Activated T-cell treated with anti-CD3 and anti-CD28 coated beads, Interleukin-2, amount 50 U/mL, for 1 hour (primary cell): Measurements from ENCODE around the gene ABL1.

Experiments
- DNase-seq: peaks from one replicate; pipeline ENCODE4 v3.0.0-alpha.2; 2020

Gene ABL1

GRCh38 chr9:130872912-130873503 is 38.0 kb downstream of the ABL1 start:
- DNase-seq, result no peak

GRCh38 chr9:130873966-130874365 is 38.9 kb downstream of the ABL1 start:
- no peak for DNase-seq

GRCh38 chr9:130874783-130875182 is 39.7 kb downstream of the ABL1 start:
- DNase-seq, result no peak

- no peak for DNase-seq
Measured at GRCh38 chr9:130877300-130877699, 42.2 kb downstream of the ABL1 start.

DNA sequence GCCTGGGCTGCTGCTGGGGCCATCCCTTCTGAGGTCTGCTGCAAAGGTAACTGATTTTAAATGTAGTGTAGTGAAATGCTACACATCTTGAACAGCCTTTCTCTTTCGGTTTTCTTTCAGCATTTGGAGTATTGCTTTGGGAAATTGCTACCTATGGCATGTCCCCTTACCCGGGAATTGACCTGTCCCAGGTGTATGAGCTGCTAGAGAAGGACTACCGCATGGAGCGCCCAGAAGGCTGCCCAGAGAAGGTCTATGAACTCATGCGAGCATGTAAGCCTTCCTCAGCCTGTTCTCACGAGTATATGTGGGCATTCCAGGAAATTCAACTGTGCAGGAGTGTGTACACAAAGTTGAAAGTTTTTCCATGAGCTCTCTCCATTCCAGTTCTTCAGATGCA is 43.2 kb downstream of the ABL1 start:
- DNase-seq, result no peak

GRCh38 chr9:130879863-130880411 is 44.9 kb downstream of the ABL1 start:
- no peak for DNase-seq

- no peak for DNase-seq
Measured at GRCh38 chr9:130880599-130881220, 45.7 kb downstream of the ABL1 start.

DNA sequence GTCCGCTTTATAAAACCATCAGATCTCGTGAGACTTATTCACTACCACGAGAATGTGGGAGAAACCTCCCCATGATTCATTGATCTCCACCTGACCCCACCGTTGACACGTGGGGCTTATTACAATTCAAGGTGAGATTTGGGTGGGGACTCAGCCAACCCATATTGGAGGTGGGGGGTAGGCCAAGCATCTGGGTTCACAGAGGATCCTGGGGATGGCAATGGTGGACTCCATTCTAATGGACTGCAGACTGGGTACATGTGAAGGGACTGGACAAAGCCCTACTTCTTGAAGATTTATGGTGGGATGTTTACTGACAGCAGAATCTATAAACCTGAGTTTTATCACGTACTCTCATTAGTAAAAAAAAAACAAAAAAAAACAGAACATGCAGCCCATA is 46.5 kb downstream of the ABL1 start:
- DNase-seq, result no peak

GRCh38 chr9:130882696-130883225 is 47.7 kb downstream of the ABL1 start:
- no peak for DNase-seq

GRCh38 chr9:130883479-130883878 is 48.4 kb downstream of the ABL1 start:
- no peak for DNase-seq

GRCh38 chr9:130884111-130884531 is 49.1 kb downstream of the ABL1 start:
- no peak for DNase-seq

GRCh38 chr9:130884542-130885483 is 49.8 kb downstream of the ABL1 start:
- DNase-seq, result no peak

- DNase-seq, result no peak
Measured at GRCh38 chr9:130885484-130886375, 50.7 kb downstream of the ABL1 start.

GRCh38 chr9:130886981-130887380 is 51.9 kb downstream of the ABL1 start:
- DNase-seq, result no peak

- DNase-seq, result no peak
Measured at GRCh38 chr9:130887494-130888144, 52.6 kb downstream of the ABL1 start.

- DNase-seq, result no peak
Measured at GRCh38 chr9:130888146-130888885, 53.3 kb downstream of the ABL1 start.

DNA sequence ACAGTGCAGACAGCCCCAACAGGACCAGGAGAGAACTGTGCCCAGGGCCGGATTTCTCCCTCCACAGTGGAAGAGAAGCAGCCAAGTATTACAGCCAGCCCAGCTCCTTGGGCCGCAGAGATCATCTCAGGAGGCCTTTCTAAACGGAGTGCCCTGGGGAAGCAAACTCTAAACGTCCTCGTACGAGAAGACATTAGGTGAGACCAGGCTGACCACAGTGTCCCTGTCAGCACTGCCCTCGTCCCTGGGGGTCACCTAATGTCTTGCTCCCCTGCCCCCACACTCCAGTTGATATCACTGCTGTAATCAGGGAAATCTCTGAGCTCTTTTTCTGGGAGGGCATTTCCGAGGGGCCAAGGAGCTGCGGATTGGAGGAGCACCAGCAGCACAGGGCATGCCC is 55.1 kb downstream of the ABL1 start:
- no peak for DNase-seq

DNA sequence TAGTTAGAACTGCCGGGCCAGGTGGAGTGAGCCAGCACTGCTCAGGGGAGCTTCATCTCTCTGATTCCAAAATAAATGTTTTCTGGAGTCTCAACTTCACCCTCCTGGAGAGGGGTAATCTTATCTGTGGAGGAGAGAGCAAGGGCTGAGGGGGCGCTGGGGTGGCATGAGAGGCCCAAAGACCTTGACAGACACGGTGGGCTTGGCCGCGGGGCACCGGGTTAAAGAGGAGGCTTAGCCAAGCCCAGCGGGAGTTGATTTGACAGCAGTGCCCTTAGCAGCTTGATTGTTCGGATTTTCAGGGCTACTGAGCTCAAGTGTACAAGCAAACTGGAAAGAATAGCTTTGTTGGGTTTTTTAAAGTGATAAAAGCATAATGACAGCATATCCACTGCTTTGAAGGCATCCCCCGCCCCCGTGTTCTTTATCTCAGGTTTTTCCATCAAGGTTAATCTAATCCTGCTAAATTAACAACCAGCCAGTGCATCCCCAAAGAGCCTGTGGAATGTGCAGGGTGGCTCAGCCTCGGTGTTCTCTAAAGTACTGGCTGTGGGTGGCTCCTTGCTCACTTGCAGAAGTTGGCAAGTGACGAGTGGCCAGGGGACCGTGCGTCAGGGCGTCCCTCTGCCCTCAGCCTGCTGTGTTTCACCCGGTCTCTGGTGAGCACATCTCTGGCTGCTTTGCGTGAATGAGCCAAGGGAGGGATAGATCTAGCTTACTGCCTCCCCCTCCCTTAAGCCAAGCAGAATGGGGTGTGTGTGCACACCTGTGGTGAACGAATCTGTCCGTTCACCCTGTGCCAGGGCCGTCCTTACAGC is 56.0 kb downstream of the ABL1 start:
- DNase-seq, result no peak

GRCh38 chr9:130891688-130892476 is 56.8 kb downstream of the ABL1 start:
- DNase-seq, result no peak
